Measurements from ENCODE around the gene OR2M5.

Gene OR2M5

GRCh38 chr1:248143311-248143710, 1.6 kb upstream of the OR2M5 start:
- Histone ChIP-seq H3K14ac (ENCODE audit: low read length) (no peak overlapping the region), H3K4ac (ENCODE audit: low read length) (no peak overlapping the region), H3K9me3 (replicated peaks in 1 of 2; ENCODE audit: control insufficient read depth in 2 of 2, insufficient read depth in 1 of 2, low read depth in 1 of 2, low read length in 2 of 2) (peaks cover 0 to 7% of the 10 kb centered on the region in 2 donors), H4K8ac (ENCODE audit: low read depth, low read length) (no peak overlapping the region), H3K9ac (ENCODE audit: low read depth, low read length, poor library complexity) (no peak overlapping the region), H3K4me3 (ENCODE audit: low read length in 2 of 2) (no peak overlapping the region), H3K27ac (replicated peaks; ENCODE audit: low read length) (no peak overlapping the region), H2BK15ac (ENCODE audit: low read length) (no peak overlapping the region), H3K18ac (ENCODE audit: low read length) (no peak overlapping the region), H3K27me3 (ENCODE audit: control insufficient read depth in 3 of 3, insufficient read depth in 3 of 3, low read depth in 1 of 3, low read length in 3 of 3) (no peaks in the 10 kb centered on the region), H3K23ac (ENCODE audit: low read depth, low read length, poor library complexity) (no peak overlapping the region), H3K36me3 (replicated peaks in 1 of 2; ENCODE audit: control insufficient read depth in 2 of 2, insufficient read depth in 2 of 2, low read length in 2 of 2) (no peaks in the 10 kb centered on the region), H2AFZ (ENCODE audit: low read length) (no peak overlapping the region), H3K79me1 (ENCODE audit: low read depth, low read length) (no peaks in the 10 kb centered on the region), H3K4me1 (ENCODE audit: control insufficient read depth in 2 of 2, insufficient read depth in 1 of 2, low read depth in 1 of 2, low read length in 2 of 2) (no peaks in the 10 kb centered on the region), H2AK5ac (ENCODE audit: low read depth, low read length) (no peak overlapping the region), H2BK12ac (ENCODE audit: low read length) (no peak overlapping the region), H2BK5ac (ENCODE audit: low read length) (no peak overlapping the region), H2BK120ac (ENCODE audit: low read depth, low read length) (no peak overlapping the region), H4K91ac (ENCODE audit: low read depth, low read length, poor library complexity) (no peak overlapping the region), H3K4me2 (ENCODE audit: insufficient read depth, low read length, poor library complexity, severe bottlenecking) (no peak overlapping the region)
- DNase-seq (ENCODE audit: low spot score): no peak
- no CpG with 5 or more reads among the region's 1 CpG for WGBS, 2 donors (ENCODE audit: extremely low coverage in 2 of 2, insufficient read length in 2 of 2, insufficient replicate concordance in 1 of 2)

GRCh38 chr1:248152056-248152827, 7.3 kb downstream of the OR2M5 start:
- Histone ChIP-seq H2BK5ac (ENCODE audit: low read length) (no peak overlapping the region), H3K79me1 (ENCODE audit: low read depth, low read length) (no peaks in the 10 kb centered on the region), H4K8ac (ENCODE audit: low read depth, low read length) (no peak overlapping the region), H3K14ac (ENCODE audit: low read length) (no peak overlapping the region), H2AFZ (ENCODE audit: low read length) (peak overlapping the region; percentile 45), H3K23ac (ENCODE audit: low read depth, low read length, poor library complexity) (no peak overlapping the region), H2BK15ac (ENCODE audit: low read length) (no peak overlapping the region), H3K9ac (ENCODE audit: low read depth, low read length, poor library complexity) (no peak overlapping the region), H4K91ac (ENCODE audit: low read depth, low read length, poor library complexity) (no peak overlapping the region), H3K9me3 (replicated peaks in 1 of 2; ENCODE audit: control insufficient read depth in 2 of 2, insufficient read depth in 1 of 2, low read depth in 1 of 2, low read length in 2 of 2) (peaks cover 0 to 17% of the 10 kb centered on the region in 2 donors), H3K4me2 (ENCODE audit: insufficient read depth, low read length, poor library complexity, severe bottlenecking) (no peak overlapping the region), H3K4me3 (ENCODE audit: low read length in 2 of 2) (no peak overlapping the region), H2BK120ac (ENCODE audit: low read depth, low read length) (no peak overlapping the region), H3K18ac (ENCODE audit: low read length) (no peak overlapping the region), H2BK12ac (ENCODE audit: low read length) (no peak overlapping the region), H3K4ac (ENCODE audit: low read length) (no peak overlapping the region), H2AK5ac (ENCODE audit: low read depth, low read length) (no peak overlapping the region), H3K36me3 (replicated peaks in 1 of 2; ENCODE audit: control insufficient read depth in 2 of 2, insufficient read depth in 2 of 2, low read length in 2 of 2) (no peaks in the 10 kb centered on the region), H3K27ac (replicated peaks; ENCODE audit: low read length) (no peak overlapping the region), H3K27me3 (ENCODE audit: control insufficient read depth in 3 of 3, insufficient read depth in 3 of 3, low read depth in 1 of 3, low read length in 3 of 3) (no peaks in the 10 kb centered on the region), H3K4me1 (ENCODE audit: control insufficient read depth in 2 of 2, insufficient read depth in 1 of 2, low read depth in 1 of 2, low read length in 2 of 2) (no peaks in the 10 kb centered on the region)
- DNase-seq (ENCODE audit: low spot score): no peak
- WGBS, 2 donors (ENCODE audit: extremely low coverage in 2 of 2, insufficient read length in 2 of 2, insufficient replicate concordance in 1 of 2): no CpG with 5 or more reads among the region's 6 CpGs

DNA sequence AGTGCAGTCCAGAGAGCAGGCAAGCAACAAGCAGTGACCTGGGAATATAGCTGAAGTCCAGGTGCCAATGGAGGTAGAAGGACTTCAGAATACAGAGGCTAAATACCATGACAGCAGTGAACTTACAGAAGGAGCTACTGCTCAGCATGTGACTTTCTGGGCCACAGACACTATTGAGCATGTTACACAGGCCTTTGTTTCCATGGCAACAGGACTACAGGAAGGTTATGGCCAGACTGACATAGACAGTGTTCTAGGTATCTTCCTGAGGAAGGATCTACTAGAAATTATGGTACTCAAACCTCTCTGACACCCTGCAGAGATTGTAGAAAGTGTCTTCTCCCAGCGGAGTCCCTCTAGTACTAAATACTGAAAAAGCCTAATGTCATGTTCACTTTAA, 11.0 kb downstream of the OR2M5 start:
- Histone ChIP-seq H2BK15ac (ENCODE audit: low read length) (no peak overlapping the region), H4K8ac (ENCODE audit: low read depth, low read length) (no peak overlapping the region), H3K4ac (ENCODE audit: low read length) (no peak overlapping the region), H2BK5ac (ENCODE audit: low read length) (no peak overlapping the region), H2AK5ac (ENCODE audit: low read depth, low read length) (no peak overlapping the region), H3K23ac (ENCODE audit: low read depth, low read length, poor library complexity) (no peak overlapping the region), H3K4me3 (ENCODE audit: low read length in 2 of 2) (no peak overlapping the region), H3K18ac (ENCODE audit: low read length) (no peak overlapping the region), H3K4me2 (ENCODE audit: insufficient read depth, low read length, poor library complexity, severe bottlenecking) (no peak overlapping the region), H4K91ac (ENCODE audit: low read depth, low read length, poor library complexity) (no peak overlapping the region), H3K9me3 (replicated peaks in 1 of 2; ENCODE audit: control insufficient read depth in 2 of 2, insufficient read depth in 1 of 2, low read depth in 1 of 2, low read length in 2 of 2) (peaks cover 0 to 17% of the 10 kb centered on the region in 2 donors), H3K4me1 (ENCODE audit: control insufficient read depth in 2 of 2, insufficient read depth in 1 of 2, low read depth in 1 of 2, low read length in 2 of 2) (no peaks in the 10 kb centered on the region), H3K27ac (replicated peaks; ENCODE audit: low read length) (no peak overlapping the region), H2BK12ac (ENCODE audit: low read length) (no peak overlapping the region), H3K27me3 (ENCODE audit: control insufficient read depth in 3 of 3, insufficient read depth in 3 of 3, low read depth in 1 of 3, low read length in 3 of 3) (peaks cover 0 to 3% (median 0%) of the 10 kb centered on the region in 3 experiments), H3K14ac (ENCODE audit: low read length) (no peak overlapping the region), H3K9ac (ENCODE audit: low read depth, low read length, poor library complexity) (no peak overlapping the region), H3K79me1 (ENCODE audit: low read depth, low read length) (no peaks in the 10 kb centered on the region), H2AFZ (ENCODE audit: low read length) (peak overlapping the region; percentile 24), H2BK120ac (ENCODE audit: low read depth, low read length) (no peak overlapping the region), H3K36me3 (replicated peaks in 1 of 2; ENCODE audit: control insufficient read depth in 2 of 2, insufficient read depth in 2 of 2, low read length in 2 of 2) (no peaks in the 10 kb centered on the region)
- WGBS, 2 donors (ENCODE audit: extremely low coverage in 2 of 2, insufficient read length in 2 of 2, insufficient replicate concordance in 1 of 2): no CpG with 5 or more reads among the region's 1 CpG
- no peak for DNase-seq (ENCODE audit: low spot score)

DNA sequence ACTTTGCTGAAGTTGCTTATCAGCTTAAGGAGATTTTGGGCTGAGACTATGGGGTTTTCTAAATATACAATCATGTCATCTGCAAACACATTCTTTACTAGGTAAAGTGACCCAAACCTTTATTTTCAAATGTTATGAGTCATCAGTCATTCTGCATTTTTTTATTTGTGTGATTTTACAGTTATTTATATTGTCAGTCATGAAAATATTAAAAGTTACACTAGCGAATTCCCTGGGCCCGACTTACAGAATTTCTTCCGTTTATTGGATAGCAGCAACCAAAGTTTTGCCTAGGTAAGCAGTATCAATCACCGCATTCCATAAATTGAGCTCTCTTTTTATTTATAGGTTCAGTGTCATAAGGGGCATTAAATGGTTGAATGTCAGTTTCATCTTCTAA, 13.8 kb downstream of the OR2M5 start:
- Histone ChIP-seq H3K4me2 (ENCODE audit: insufficient read depth, low read length, poor library complexity, severe bottlenecking) (no peak overlapping the region), H3K27ac (replicated peaks; ENCODE audit: low read length) (no peak overlapping the region), H3K14ac (ENCODE audit: low read length) (no peak overlapping the region), H3K4me1 (ENCODE audit: control insufficient read depth in 2 of 2, insufficient read depth in 1 of 2, low read depth in 1 of 2, low read length in 2 of 2) (no peaks in the 10 kb centered on the region), H3K18ac (ENCODE audit: low read length) (no peak overlapping the region), H4K8ac (ENCODE audit: low read depth, low read length) (no peak overlapping the region), H4K91ac (ENCODE audit: low read depth, low read length, poor library complexity) (no peak overlapping the region), H3K9ac (ENCODE audit: low read depth, low read length, poor library complexity) (no peak overlapping the region), H3K36me3 (replicated peaks in 1 of 2; ENCODE audit: control insufficient read depth in 2 of 2, insufficient read depth in 2 of 2, low read length in 2 of 2) (no peaks in the 10 kb centered on the region), H2AFZ (ENCODE audit: low read length) (no peak overlapping the region), H2BK15ac (ENCODE audit: low read length) (no peak overlapping the region), H3K79me1 (ENCODE audit: low read depth, low read length) (no peaks in the 10 kb centered on the region), H3K4me3 (ENCODE audit: low read length in 2 of 2) (no peak overlapping the region), H3K23ac (ENCODE audit: low read depth, low read length, poor library complexity) (no peak overlapping the region), H2BK5ac (ENCODE audit: low read length) (no peak overlapping the region), H3K27me3 (ENCODE audit: control insufficient read depth in 3 of 3, insufficient read depth in 3 of 3, low read depth in 1 of 3, low read length in 3 of 3) (peaks cover 0 to 3% (median 0%) of the 10 kb centered on the region in 3 experiments), H2BK120ac (ENCODE audit: low read depth, low read length) (no peak overlapping the region), H2BK12ac (ENCODE audit: low read length) (no peak overlapping the region), H2AK5ac (ENCODE audit: low read depth, low read length) (no peak overlapping the region), H3K4ac (ENCODE audit: low read length) (no peak overlapping the region), H3K9me3 (replicated peaks in 1 of 2; ENCODE audit: control insufficient read depth in 2 of 2, insufficient read depth in 1 of 2, low read depth in 1 of 2, low read length in 2 of 2) (peaks cover 0 to 8% of the 10 kb centered on the region in 2 donors)
- DNase-seq (ENCODE audit: low spot score): no peak
- no CpG with 5 or more reads among the region's 4 CpGs for WGBS, 2 donors (ENCODE audit: extremely low coverage in 2 of 2, insufficient read length in 2 of 2, insufficient replicate concordance in 1 of 2)
